IMR-90 (cell line): ENCODE results near the gene SLC9A9. TPM values are rescaled to one million over a fixed set of nuclear protein-coding genes. Genes with fewer than 3 reads are reported as not detected.

Experiments
- ATAC-seq: fragments of 200-7000 bp; cut with Tn5 transposase; 2 replicates; pipeline ENCODE4 v1.9.1; 2020; ENCODE audit warnings: low read depth, mild to moderate bottlenecking, moderate library complexity
- BruUV-seq: library from RNA; stranded (reverse); fragments of 400-500 nt; replicated peaks from 2 replicates; lab custom pipeline; 2021; lab: Mats Ljungman, UMichigan
- CTCF ChIA-PET: fragments of 300-600 bp; formaldehyde crosslinking; extraction: SDS; loops from one replicate; lab custom pipeline; 2021; ENCODE audit warnings: antibody characterized with exemption; lab: Yijun Ruan, JAX
- POLR2A ChIA-PET: fragments of 300-600 bp; sonication (Branson Sonifier 250); formaldehyde crosslinking; loops from one replicate; lab custom pipeline; 2022; ENCODE audit warnings: antibody characterized with exemption; ENCODE audit not compliant: unreplicated experiment; lab: Charles Lee
- DNase-seq: peaks from one replicate; pipeline ENCODE4 v3.0.0; 2013
- H2AFZ ChIP-seq: replicated peaks from 2 replicates; pipeline ENCODE3; 2013; ENCODE audit warnings: low read length, mild to moderate bottlenecking; ENCODE audit not compliant: poor library complexity
- H2AK5ac ChIP-seq: 2 replicates; pipeline ENCODE4 v1.6.1; 2013; ENCODE audit warnings: low read depth, low read length, inconsistent platforms
- H2AK9ac ChIP-seq: replicated peaks from 2 replicates; pipeline ENCODE3; 2013; ENCODE audit warnings: mild to moderate bottlenecking, low read depth, low read length, moderate library complexity; ENCODE audit not compliant: poor library complexity
- H2BK120ac ChIP-seq: 2 replicates; pipeline ENCODE4 v1.6.1; 2013; ENCODE audit warnings: low read depth, low read length, inconsistent platforms
- H2BK15ac ChIP-seq: 3 replicates; pipeline ENCODE4 v1.6.1; 2013; ENCODE audit warnings: low read depth, low read length, inconsistent platforms
- H2BK20ac ChIP-seq: 2 replicates; pipeline ENCODE4 v1.6.1; 2013; ENCODE audit warnings: low read depth, mild to moderate bottlenecking, inconsistent platforms, low read length, moderate library complexity
- H2BK5ac ChIP-seq: 2 replicates; pipeline ENCODE4 v1.6.1; 2013; ENCODE audit warnings: mild to moderate bottlenecking, low read depth, low read length, inconsistent platforms; ENCODE audit not compliant: poor library complexity, severe bottlenecking
- H3K14ac ChIP-seq: replicated peaks from 2 replicates; pipeline ENCODE4 v1.6.1; 2013; ENCODE audit warnings: low read depth, low read length, inconsistent platforms
- H3K18ac ChIP-seq: 2 replicates; pipeline ENCODE4 v1.6.1; 2013; ENCODE audit warnings: low read depth, low read length, control low read depth
- H3K23ac ChIP-seq: 2 replicates; pipeline ENCODE4 v1.6.1; 2013; ENCODE audit warnings: low read depth, low read length, inconsistent platforms
- H3K27ac ChIP-seq: 2 replicates; pipeline ENCODE4 v1.5.1; 2013; ENCODE audit warnings: mild to moderate bottlenecking, control low read depth, low read length; ENCODE audit not compliant: insufficient read depth
- H3K27me3 ChIP-seq: 2 replicates; pipeline ENCODE4 v1.6.1; 2013; ENCODE audit warnings: low read length; ENCODE audit not compliant: control insufficient read depth, insufficient read depth
- H3K36me3 ChIP-seq: 2 replicates; pipeline ENCODE4 v1.6.1; 2013; ENCODE audit warnings: low read length, mixed read lengths; ENCODE audit not compliant: control insufficient read depth, insufficient read depth
- H3K4ac ChIP-seq: 2 replicates; pipeline ENCODE4 v1.6.1; 2013; ENCODE audit warnings: low read depth, low read length, inconsistent platforms
- H3K4me1 ChIP-seq: 2 replicates; pipeline ENCODE4 v1.6.1; 2013; ENCODE audit warnings: low read length, mixed read lengths; ENCODE audit not compliant: control insufficient read depth, insufficient read depth
- H3K4me2 ChIP-seq: 2 replicates; pipeline ENCODE4 v1.6.1; 2013; ENCODE audit warnings: low read depth, mild to moderate bottlenecking, control low read depth, low read length, moderate library complexity
- H3K4me3 ChIP-seq: 2 replicates; pipeline ENCODE4 v1.5.1; 2013; ENCODE audit warnings: low read depth, mild to moderate bottlenecking, control low read depth, low read length, moderate library complexity; ENCODE audit not compliant: insufficient read depth
- H3K56ac ChIP-seq: 2 replicates; pipeline ENCODE4 v1.6.1; 2013; ENCODE audit warnings: low read length, inconsistent platforms; ENCODE audit not compliant: insufficient read depth; ENCODE audit errors: extremely low read depth
- H3K79me1 ChIP-seq, 2 experiments: 2 replicates each; pipeline ENCODE4 v1.6.1; 2013; ENCODE audit warnings: low read length in 2 of 2, inconsistent platforms in 1 of 2, low read depth in 1 of 2
- H3K9ac ChIP-seq: 2 replicates; pipeline ENCODE4 v1.6.1; 2013; ENCODE audit warnings: low read depth, low read length, control low read depth
- H3K9me1 ChIP-seq: 2 replicates; pipeline ENCODE4 v1.6.1; 2013; ENCODE audit warnings: low read length, inconsistent platforms; ENCODE audit not compliant: insufficient read depth
- H3K9me3 ChIP-seq: 2 replicates; pipeline ENCODE4 v1.6.1; 2013; ENCODE audit warnings: low read length; ENCODE audit not compliant: control insufficient read depth, insufficient read depth
- H4K20me1 ChIP-seq: 2 replicates; pipeline ENCODE4 v1.6.1; 2013; ENCODE audit warnings: low read length, inconsistent platforms; ENCODE audit not compliant: insufficient read depth
- H4K5ac ChIP-seq: 2 replicates; pipeline ENCODE4 v1.6.1; 2013; ENCODE audit warnings: mild to moderate bottlenecking, low read depth, low read length, control low read depth
- H4K8ac ChIP-seq, 2 experiments: 2 replicates each; pipeline ENCODE4 v1.6.1; 2013; ENCODE audit warnings: low read depth in 2 of 2, low read length in 2 of 2, control low read depth in 1 of 2, inconsistent platforms in 1 of 2
- H4K91ac ChIP-seq: 2 replicates; pipeline ENCODE4 v1.6.1; 2013; ENCODE audit warnings: low read depth, low read length, inconsistent platforms; ENCODE audit not compliant: insufficient read depth
- CEBPB ChIP-seq: IDR thresholded peaks from 2 replicates; pipeline ENCODE4 v1.6.1; 2012; ENCODE audit warnings: low read depth, low read length, improper control_type of control experiment
- CHD1 ChIP-seq: IDR thresholded peaks from 2 replicates; pipeline ENCODE4 v1.6.1; 2012; ENCODE audit warnings: low read depth, low read length, improper control_type of control experiment
- CTCF ChIP-seq: conservative IDR thresholded peaks from 2 replicates; pipeline ENCODE4 v1.5.1; 2012; ENCODE audit warnings: mild to moderate bottlenecking, low read depth, low read length, improper control_type of control experiment
- FOS ChIP-seq: fragments of 150-350 bp; IDR thresholded peaks from 2 replicates; pipeline ENCODE4 v1.6.1; 2016; ENCODE audit warnings: low read depth, low read length
- MXI1 ChIP-seq: IDR thresholded peaks from 2 replicates; pipeline ENCODE4 v1.6.1; 2012; ENCODE audit warnings: low read depth, mild to moderate bottlenecking, low read length, moderate library complexity, borderline replicate concordance
- RAD21 ChIP-seq: IDR thresholded peaks from 2 replicates; pipeline ENCODE4 v1.6.1; 2012; ENCODE audit warnings: low read length, improper control_type of control experiment
- RFX5 ChIP-seq: IDR thresholded peaks from 2 replicates; pipeline ENCODE4 v1.8.0; 2012; ENCODE audit warnings: low read depth, mild to moderate bottlenecking, low read length, moderate library complexity
- SMC3 ChIP-seq: fragments of 150-350 bp; IDR thresholded peaks from 2 replicates; pipeline ENCODE4 v1.6.1; 2016; ENCODE audit warnings: low read depth, mild to moderate bottlenecking, antibody characterized with exemption, low read length, moderate library complexity
- WGBS, 2 experiments: methylation state at CpG; one replicate each; pipeline versions ENCODE4 v1.1.5 to v1.1.7; 2013; ENCODE audit warnings: missing lambda C conversion rate in 2 of 2; ENCODE audit not compliant: insufficient read length in 1 of 2; ENCODE audit errors: extremely low coverage in 2 of 2; 5-methylcytosine and 5-hydroxymethylcytosine counted together
- dilution Hi-C: fragments of 300-500 bp; cut with HindIII; formaldehyde crosslinking; loops from one replicate; pipeline ENCODE4 v1.14.3; 2018; ENCODE audit warnings: low sequenced_read_pairs; ENCODE audit not compliant: unreplicated experiment
- in situ Hi-C: fragments of 300-500 bp; cut with MboI; formaldehyde crosslinking; loops from 3 replicates; pipeline ENCODE4 v1.14.3; 2019; ENCODE audit warnings: low sequenced_read_pairs, inconsistent platforms, mixed read lengths
- intact Hi-C: fragments of 100-400 bp; cut with micrococcal nuclease; formaldehyde crosslinking; loops from 2 replicates; pipeline ENCODE4 v1.10.0; 2022
- polyA plus RNA-seq, 3 experiments: library from polyadenylated mRNA; depleted of rRNA; stranded (reverse); fragments of >200 nt; gene quantifications; 2 replicates each; pipeline ENCODE4 v1.2.3, GENCODE V29; 2012; ENCODE audit warnings: low replicate concordance in 1 of 3
- total RNA-seq: library from RNA; depleted of rRNA; stranded (reverse); fragments of >200 nt; gene quantifications from 2 replicates; pipeline ENCODE4 v1.2.3, GENCODE V29; 2012

The SLC9A9 gene
- total and polyA plus RNA-seq, 2 of the 4 experiments (the other 2 are of a cell fraction), result 1.4 to 2.3 TPM

GRCh38 chr3:143716731-143717130 lies 131.5 kb downstream of the SLC9A9 start:
- Histone ChIP-seq H2AK5ac (no peak overlapping the region), H3K9ac (no peak overlapping the region), H3K27ac (no peak overlapping the region), H3K79me1 (no peaks in the 10 kb centered on the region), H2AK9ac (no peak overlapping the region), H2BK15ac (no peak overlapping the region), H3K18ac (no peak overlapping the region), H2BK20ac (no peak overlapping the region), H3K56ac (no peak overlapping the region), H3K9me1 (no peaks in the 10 kb centered on the region), H3K36me3 (no peaks in the 10 kb centered on the region), H3K27me3 (no peaks in the 10 kb centered on the region), H3K4ac (no peak overlapping the region), H4K20me1 (no peaks in the 10 kb centered on the region), H4K5ac (no peak overlapping the region), H2BK120ac (no peak overlapping the region), H4K91ac (no peak overlapping the region), H2BK5ac (no peak overlapping the region), H3K4me1 (no peaks in the 10 kb centered on the region), H4K8ac (no peak overlapping the region), H2AFZ (no peak overlapping the region), H3K23ac (no peak overlapping the region), H3K4me3 (no peak overlapping the region), H3K9me3 (no peaks in the 10 kb centered on the region), H3K14ac (no peak overlapping the region), H3K4me2 (no peak overlapping the region)
- in situ Hi-C loops (no loop called here), intact Hi-C loops (no loop called here), dilution Hi-C loops (no loop called here)
- BruUV-seq, result no TSS peak
- CTCF ChIA-PET, result no interaction called here
- ATAC-seq (no peak), DNase-seq (no peak)
- TF ChIP-seq MXI1 (no peak), RAD21 (no peak), CHD1 (no peak), SMC3 (no peak), CTCF (no peak), CEBPB (no peak), FOS (no peak), RFX5 (no peak)
- WGBS, 2 experiments, result 67% methylated on average over 1 of the region's 4 CpGs; no CpG with 5 or more reads in 1 of the 2 experiments
- POLR2A ChIA-PET, result no interaction called here
